Activated CD4-positive, CD25-positive, alpha-beta regulatory T cell treated with anti-CD3 and anti-CD28 coated beads, Interleukin-2, amount 50 U/mL, for 24 hours (primary cell): Measurements from ENCODE around the gene FBXO28.
A peak's percentile ranks its signal among the peaks of the same experiment; 100 is the strongest.
"Not testable (repeated sequence)": the region's sequence is repeated elsewhere in the genome, so short reads cannot be mapped to it uniquely, and the experiment has no call there.

Source experiments
- ATAC-seq, 2 donors: fragments of 150-1000 bp; cut with Tn5 transposase; one replicate each; pipeline ENCODE4 v1.10.0; 2021; ENCODE audit warnings: mild to moderate bottlenecking in 1 of 2, moderate library complexity in 1 of 2

The FBXO28 gene

GRCh38 chr1:224113918-224114786, at the start of gene FBXO28:
Gene FBXO28, plus strand, starts transcription at chr1:224114111. Its CDS starts 19 bp downstream, at chr1:224114130.
- ATAC-seq, result peak; percentile 99

- no peak for ATAC-seq
Observed at GRCh38 chr1:224064150-224064549, 49.8 kb upstream of the FBXO28 start.

- no peak for ATAC-seq
Observed at GRCh38 chr1:224065455-224065854, 48.5 kb upstream of the FBXO28 start.

GRCh38 chr1:224067207-224067606, 46.7 kb upstream of the FBXO28 start:
- no peak for ATAC-seq

- peak in 1 of 2 donors; percentile 41 for ATAC-seq
Observed at GRCh38 chr1:224067621-224068457, 46.1 kb upstream of the FBXO28 start.

GRCh38 chr1:224068458-224069072, 45.3 kb upstream of the FBXO28 start:
- no peak for ATAC-seq

GRCh38 chr1:224069138-224069537, 44.8 kb upstream of the FBXO28 start:
- no peak for ATAC-seq

GRCh38 chr1:224070521-224070920, 43.4 kb upstream of the FBXO28 start:
- no peak for ATAC-seq

- ATAC-seq, result no peak
Observed at GRCh38 chr1:224076407-224076806, 37.5 kb upstream of the FBXO28 start.

- not testable (repeated sequence) for ATAC-seq
Observed at GRCh38 chr1:224079644-224080043, 34.3 kb upstream of the FBXO28 start.

- ATAC-seq, result no peak
Observed at GRCh38 chr1:224080115-224080774, 33.7 kb upstream of the FBXO28 start.

- no peak for ATAC-seq
Observed at GRCh38 chr1:224081604-224082003, 32.3 kb upstream of the FBXO28 start.

- ATAC-seq, result no peak
Observed at GRCh38 chr1:224082146-224082545, 31.8 kb upstream of the FBXO28 start.

GRCh38 chr1:224084867-224085266, 29.0 kb upstream of the FBXO28 start:
- no peak for ATAC-seq

- ATAC-seq, result no peak
Observed at GRCh38 chr1:224085421-224086108, 28.3 kb upstream of the FBXO28 start.

- ATAC-seq, result no peak
Observed at GRCh38 chr1:224087286-224087794, 26.6 kb upstream of the FBXO28 start.

GRCh38 chr1:224089583-224089982, 24.3 kb upstream of the FBXO28 start:
- no peak for ATAC-seq

GRCh38 chr1:224090116-224090515, 23.8 kb upstream of the FBXO28 start:
- no peak for ATAC-seq

GRCh38 chr1:224092111-224092510, 21.8 kb upstream of the FBXO28 start:
- ATAC-seq, result no peak

- no peak for ATAC-seq
Observed at GRCh38 chr1:224092601-224093000, 21.3 kb upstream of the FBXO28 start.

- ATAC-seq, result no peak
Observed at GRCh38 chr1:224095339-224095738, 18.6 kb upstream of the FBXO28 start.

- ATAC-seq, result no peak
Observed at GRCh38 chr1:224095867-224096266, 18.0 kb upstream of the FBXO28 start.
